Omental fat pad (tissue), 4 donors: ENCODE data around the gene INPP5E. TPM values are rescaled to one million over a fixed set of nuclear protein-coding genes. Genes with fewer than 3 reads are reported as not detected.

Experiments used
- ATAC-seq: fragments of 150-250 bp; one replicate; pipeline ENCODE4 v1.9.1; 2016; ENCODE audit warnings: mild to moderate bottlenecking, moderate library complexity; ENCODE audit not compliant: low FRiP score
- DNase-seq: peaks from one replicate; pipeline ENCODE4 v3.0.0-alpha.2; 2019; ENCODE audit warnings: low spot score
- total RNA-seq, 4 donors: library from RNA; depleted of rRNA; stranded (reverse); fragments of >200 nt; gene quantifications; one replicate each; pipeline ENCODE4 v1.1.0, GENCODE V29; 2016
- TF ChIP-seq, protein P1 (sequence below), 3 donors: fragments of 450-650 bp; IDR thresholded peaks; one replicate each; pipeline ENCODE4 v1.5.1; 2016 to 2017; ENCODE audit warnings: antibody characterized with exemption in 3 of 3, mild to moderate bottlenecking in 3 of 3, moderate library complexity in 2 of 3

The INPP5E gene
- total RNA-seq, 4 donors from 2014 or later: 5.4 to 13.1 (median 8.3) TPM

DNA sequence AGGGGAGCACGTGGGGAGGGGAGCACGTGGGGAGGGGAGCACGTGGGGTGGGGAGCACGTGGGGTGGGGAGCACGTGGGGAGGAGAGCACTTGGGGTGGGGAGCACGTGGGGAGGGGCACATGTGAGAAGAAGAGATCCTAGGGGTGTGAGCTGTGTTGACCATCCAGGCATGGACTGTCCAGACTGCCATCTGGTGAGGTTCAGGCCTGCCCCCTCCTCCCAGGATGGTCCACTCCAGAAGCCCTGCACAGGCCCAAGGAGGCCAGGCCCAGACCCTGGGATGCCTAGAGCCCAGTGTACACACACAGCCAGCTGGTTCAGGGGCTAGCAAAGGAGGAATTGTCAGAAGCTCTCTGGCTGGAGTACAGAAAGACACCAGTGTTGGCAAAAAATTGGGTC, 42.0 kb downstream of the INPP5E start:
- no peak for ATAC-seq
- TF ChIP-seq, protein P1, sequence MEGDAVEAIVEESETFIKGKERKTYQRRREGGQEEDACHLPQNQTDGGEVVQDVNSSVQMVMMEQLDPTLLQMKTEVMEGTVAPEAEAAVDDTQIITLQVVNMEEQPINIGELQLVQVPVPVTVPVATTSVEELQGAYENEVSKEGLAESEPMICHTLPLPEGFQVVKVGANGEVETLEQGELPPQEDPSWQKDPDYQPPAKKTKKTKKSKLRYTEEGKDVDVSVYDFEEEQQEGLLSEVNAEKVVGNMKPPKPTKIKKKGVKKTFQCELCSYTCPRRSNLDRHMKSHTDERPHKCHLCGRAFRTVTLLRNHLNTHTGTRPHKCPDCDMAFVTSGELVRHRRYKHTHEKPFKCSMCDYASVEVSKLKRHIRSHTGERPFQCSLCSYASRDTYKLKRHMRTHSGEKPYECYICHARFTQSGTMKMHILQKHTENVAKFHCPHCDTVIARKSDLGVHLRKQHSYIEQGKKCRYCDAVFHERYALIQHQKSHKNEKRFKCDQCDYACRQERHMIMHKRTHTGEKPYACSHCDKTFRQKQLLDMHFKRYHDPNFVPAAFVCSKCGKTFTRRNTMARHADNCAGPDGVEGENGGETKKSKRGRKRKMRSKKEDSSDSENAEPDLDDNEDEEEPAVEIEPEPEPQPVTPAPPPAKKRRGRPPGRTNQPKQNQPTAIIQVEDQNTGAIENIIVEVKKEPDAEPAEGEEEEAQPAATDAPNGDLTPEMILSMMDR (IDR thresholded peaks at IDR 0.05): no peak
- DNase-seq: no peak

DNA sequence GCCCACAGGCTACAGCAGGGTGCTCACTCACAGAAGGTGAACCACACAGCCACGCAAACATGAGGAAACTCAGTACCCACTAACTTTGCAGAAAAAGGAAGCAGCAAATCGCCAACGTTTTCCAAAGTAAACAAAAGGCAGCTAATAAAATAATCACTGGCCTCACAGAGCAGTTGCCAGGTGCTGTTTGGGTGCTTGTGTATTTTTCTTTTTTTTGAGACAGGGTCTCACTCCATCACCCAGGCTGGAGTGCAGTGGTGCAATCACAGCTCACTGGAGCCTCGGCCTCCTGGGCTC, 43.5 kb downstream of the INPP5E start:
- TF ChIP-seq, protein P1 (IDR thresholded peaks at IDR 0.05): no peak
- no peak for DNase-seq
- no peak for ATAC-seq

GRCh38 chr9:136395345-136396218, 44.1 kb downstream of the INPP5E start:
- TF ChIP-seq, protein P1 (IDR thresholded peaks at IDR 0.05): no peak
- ATAC-seq (no peak), DNase-seq (no peak)

- DNase-seq: no peak
- TF ChIP-seq, protein P1 (IDR thresholded peaks at IDR 0.05): no peak
- no peak for ATAC-seq
These were observed 44.7 kb downstream of the INPP5E start for GRCh38 chr9:136395020-136395340.

DNA sequence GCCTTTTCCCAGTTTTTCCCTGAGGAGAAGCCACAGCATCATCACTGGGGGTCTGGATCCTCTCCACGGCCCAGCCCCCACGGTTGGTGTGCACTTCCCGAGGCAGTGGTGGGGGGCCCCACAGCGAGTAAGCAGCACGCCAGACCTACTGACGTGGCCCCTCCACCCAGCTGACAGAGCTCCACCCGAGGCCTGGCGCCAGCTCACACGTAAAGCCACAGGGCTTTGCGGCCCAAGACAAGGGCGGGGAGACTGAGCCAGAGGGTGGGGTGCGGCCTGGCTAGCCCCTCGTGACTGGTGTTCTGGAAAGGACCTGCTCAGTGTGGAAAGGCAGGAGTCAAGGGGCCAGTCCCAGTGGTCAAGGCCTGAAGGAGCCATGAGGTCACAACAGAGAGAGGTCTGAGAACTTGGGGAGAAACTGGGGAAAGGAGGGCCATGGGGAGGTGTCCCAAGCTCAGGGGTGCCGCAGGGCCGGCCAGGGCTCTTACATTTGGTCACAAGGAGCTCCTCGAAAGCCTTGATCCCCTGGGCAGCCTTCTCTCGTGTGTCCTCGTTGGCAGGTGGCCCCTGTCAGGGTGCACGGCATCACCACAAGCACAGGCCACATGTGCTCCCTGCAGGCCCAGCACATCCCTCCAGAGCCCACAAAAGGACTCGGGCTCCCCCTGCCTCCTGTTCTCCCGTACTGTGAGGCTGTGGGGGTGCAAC, 45.2 kb downstream of the INPP5E start:
- ATAC-seq (no peak), DNase-seq (no peak)
- TF ChIP-seq, protein P1 (IDR thresholded peaks at IDR 0.05): no peak

DNA sequence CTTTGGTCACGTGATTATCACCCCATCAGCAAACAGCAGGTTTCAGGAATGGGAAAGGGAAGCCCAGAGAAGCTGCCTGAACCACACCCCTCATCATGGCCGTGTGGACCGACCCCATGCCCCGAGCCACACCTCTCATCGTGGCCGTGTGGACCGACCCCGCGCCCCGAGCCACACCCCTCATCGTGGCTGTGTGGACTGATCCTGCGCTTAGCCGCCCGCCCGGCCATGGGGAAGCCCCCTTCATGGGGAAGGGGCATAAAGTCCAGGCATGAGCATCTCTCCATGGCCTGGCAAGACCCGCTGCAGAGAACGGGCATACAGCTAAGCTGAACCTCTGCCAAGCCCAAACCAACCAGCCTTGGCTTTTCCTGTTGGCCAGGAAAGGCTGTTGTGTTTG, 46.1 kb downstream of the INPP5E start:
- DNase-seq (no peak), ATAC-seq (no peak)
- TF ChIP-seq, protein P1 (IDR thresholded peaks at IDR 0.05): no peak
